GM23248 (cell line): ENCODE data around the gene HSD11B2. TPM values are rescaled to one million over a fixed set of nuclear protein-coding genes. Genes with fewer than 3 reads are reported as not detected.

Source experiments
- DNase-seq: peaks from one replicate; pipeline ENCODE4 v3.0.0-alpha.2; 2015
- H2AFZ ChIP-seq: fragments of 200-600 bp; sonication (generic); 2 replicates; pipeline ENCODE4 v1.6.1; 2016; ENCODE audit warnings: antibody characterized with exemption
- H3F3A ChIP-seq: fragments of 200-600 bp; sonication (generic); 2 replicates; pipeline ENCODE4 v1.6.1; 2016; ENCODE audit warnings: mild to moderate bottlenecking, antibody characterized with exemption, mixed run types; ENCODE audit not compliant: insufficient read depth
- H3K27ac ChIP-seq: fragments of 200-600 bp; sonication (generic); 2 replicates; pipeline ENCODE4 v1.5.1; 2016; ENCODE audit warnings: mild to moderate bottlenecking
- H3K27me3 ChIP-seq: fragments of 200-600 bp; sonication (generic); replicated peaks from 2 replicates; pipeline ENCODE4 v1.6.1; 2016; ENCODE audit warnings: mild to moderate bottlenecking; ENCODE audit not compliant: insufficient read depth
- H3K36me3 ChIP-seq: fragments of 200-600 bp; sonication (generic); 2 replicates; pipeline ENCODE4 v1.6.1; 2016; ENCODE audit warnings: low read depth, mild to moderate bottlenecking
- H3K4me1 ChIP-seq: fragments of 200-600 bp; sonication (generic); 2 replicates; pipeline ENCODE4 v1.6.1; 2016; ENCODE audit warnings: mild to moderate bottlenecking; ENCODE audit not compliant: insufficient read depth
- H3K4me2 ChIP-seq: fragments of 200-600 bp; sonication (generic); one replicate; pipeline ENCODE4 v1.6.1; 2016; ENCODE audit warnings: mild to moderate bottlenecking; ENCODE audit not compliant: unreplicated experiment
- H3K4me3 ChIP-seq: fragments of 200-600 bp; sonication (generic); 2 replicates; pipeline ENCODE4 v1.5.1; 2016; ENCODE audit warnings: mild to moderate bottlenecking
- H3K79me2 ChIP-seq: fragments of 200-600 bp; sonication (generic); 2 replicates; pipeline ENCODE4 v1.6.1; 2016; ENCODE audit warnings: mild to moderate bottlenecking; ENCODE audit not compliant: insufficient read depth
- H3K9ac ChIP-seq: fragments of 200-600 bp; sonication (generic); 2 replicates; pipeline ENCODE4 v1.6.1; 2016; ENCODE audit warnings: mild to moderate bottlenecking
- H3K9me2 ChIP-seq: fragments of 200-600 bp; sonication (generic); 2 replicates; pipeline ENCODE4 v1.6.1; 2016; ENCODE audit warnings: mixed run types, mild to moderate bottlenecking, moderate library complexity; ENCODE audit not compliant: insufficient read depth
- H3K9me3 ChIP-seq: fragments of 200-600 bp; sonication (generic); one replicate; pipeline ENCODE4 v1.6.1; 2017; ENCODE audit warnings: low read depth
- H4K20me1 ChIP-seq: fragments of 200-600 bp; sonication (generic); 2 replicates; pipeline ENCODE4 v1.6.0; 2016; ENCODE audit not compliant: insufficient read depth
- EZH2 ChIP-seq: fragments of 200-600 bp; sonication (generic); IDR thresholded peaks from 2 replicates; pipeline ENCODE4 v1.6.1; 2018; ENCODE audit warnings: antibody characterized with exemption, mild to moderate bottlenecking; ENCODE audit not compliant: insufficient read depth, poor library complexity, severe bottlenecking
- EZH2phosphoT487 ChIP-seq: fragments of 200-600 bp; sonication (generic); IDR thresholded peaks from 2 replicates; pipeline ENCODE4 v1.6.1; 2018; ENCODE audit warnings: antibody characterized with exemption, moderate library complexity, mild to moderate bottlenecking, low read depth; ENCODE audit not compliant: insufficient read depth
- WGBS, 2 experiments: methylation state at CpG; one replicate each; pipeline ENCODE4 v1.1.6; 2015 to 2017; ENCODE audit warnings: low lambda C conversion rate in 2 of 2, low coverage in 1 of 2; ENCODE audit errors: missing lambda C conversion rate in 2 of 2; 5-methylcytosine and 5-hydroxymethylcytosine counted together
- in situ Hi-C: fragments of 300-500 bp; cut with MboI; formaldehyde crosslinking; loops from 2 replicates; pipeline ENCODE4 v1.15.0; 2020
- polyA plus RNA-seq: library from polyadenylated mRNA; unstranded; fragments of >200 nt; fragmentation: Nextera tagmentation; extraction: Ambion mirVana; gene quantifications from 2 replicates; pipeline ENCODE4 v1.2.1, GENCODE V29; 2016
- total RNA-seq: library from RNA; depleted of rRNA; stranded (reverse); fragments of >200 nt; shearing (Covaris generic); gene quantifications from 2 replicates; pipeline ENCODE4 v1.2.3, GENCODE V29; 2014

Gene HSD11B2
- total and polyA plus RNA-seq, 2 experiments from 2014 or later: 0.36 TPM; not detected in 1

GRCh38 chr16:67481561-67482232 lies 50.8 kb downstream of the HSD11B2 start:
- Histone ChIP-seq H3K27me3 (no peaks in the 10 kb centered on the region), H3K4me2 (peak overlapping the region; percentile 96), H3K9me2 (no peaks in the 10 kb centered on the region), H3K36me3 (no peaks in the 10 kb centered on the region), H3F3A (no peaks in the 10 kb centered on the region), H2AFZ (peak overlapping the region; percentile 91), H3K79me2 (peaks cover 42% of the 10 kb centered on the region), H4K20me1 (no peaks in the 10 kb centered on the region), H3K9me3 (no peaks in the 10 kb centered on the region), H3K27ac (peak overlapping the region; percentile 31), H3K4me3 (peak overlapping the region; percentile 100), H3K4me1 (peaks cover 18% of the 10 kb centered on the region), H3K9ac (peak overlapping the region; percentile 73)
- TF ChIP-seq EZH2phosphoT487 (no peak), EZH2 (no peak)
- DNase-seq: peak; percentile 60
- whole genome bisulfite sequencing, 2 experiments: 3 to 4% methylated on average over 17 of the region's 17 CpGs
- in situ Hi-C loops: no loop called here

- Histone ChIP-seq H3K36me3 (no peaks in the 10 kb centered on the region), H3K9me2 (no peaks in the 10 kb centered on the region), H3K9ac (peak overlapping the region; percentile 73), H3K79me2 (peaks cover 35% of the 10 kb centered on the region), H3K4me3 (peak overlapping the region; percentile 100), H3K9me3 (no peaks in the 10 kb centered on the region), H3F3A (no peaks in the 10 kb centered on the region), H2AFZ (peak overlapping the region; percentile 91), H3K4me2 (peak overlapping the region; percentile 96), H3K27ac (peak overlapping the region; percentile 31; the same call in 1 of the 2 replicates), H3K4me1 (peaks cover 18% of the 10 kb centered on the region), H4K20me1 (no peaks in the 10 kb centered on the region), H3K27me3 (no peaks in the 10 kb centered on the region)
- TF ChIP-seq EZH2phosphoT487: no peak
- no peak for TF ChIP-seq EZH2
- no peak for DNase-seq
- in situ Hi-C loops: no loop called here
- WGBS, 2 experiments: 60 to 62% methylated on average over 25 of the region's 25 CpGs
Observed at GRCh38 chr16:67482233-67482924, 51.5 kb downstream of the HSD11B2 start.

- no peaks in the 10 kb centered on the region for H3K9me3 ChIP-seq
- no peaks in the 10 kb centered on the region for H3F3A ChIP-seq
- DNase-seq: no peak
- peaks cover 18% of the 10 kb centered on the region for H3K4me1 ChIP-seq
- H3K27ac ChIP-seq: no peak within 1 kb of the TSS
- H2AFZ ChIP-seq: peak within 1 kb of the TSS; percentile 91; the same call in 1 of the 2 replicates
- H4K20me1 ChIP-seq: no peaks in the 10 kb centered on the region
- peaks cover 28% of the 10 kb centered on the region for H3K79me2 ChIP-seq
- H3K9me2 ChIP-seq: no peaks in the 10 kb centered on the region
- H3K4me2 ChIP-seq: peak within 1 kb of the TSS; percentile 96
- no peaks in the 10 kb centered on the region for H3K27me3 ChIP-seq
- H3K4me3 ChIP-seq: peak within 1 kb of the TSS; percentile 100; the same call in 1 of the 2 replicates
- peak within 1 kb of the TSS; percentile 73; the same call in 1 of the 2 replicates for H3K9ac ChIP-seq
- in situ Hi-C loops: no loop called here
- 95 to 98% methylated on average over 5 to 6 of the region's 6 CpGs for WGBS, 2 experiments
- H3K36me3 ChIP-seq: no peaks in the 10 kb centered on the region
- TF ChIP-seq EZH2: no peak
- no peak for TF ChIP-seq EZH2phosphoT487
Observed at GRCh38 chr16:67483150-67483549, 52.2 kb downstream of the HSD11B2 start, which contains the start of gene AGRP. TSS of gene AGRP (minus strand) at chr16:67483547. CDS start at chr16:67483398, 149 bp downstream.

GRCh38 chr16:67483731-67484525 lies 53.0 kb downstream of the HSD11B2 start:
- H3F3A ChIP-seq: no peaks in the 10 kb centered on the region
- no peak overlapping the region for H3K4me2 ChIP-seq
- WGBS, 2 experiments: 83 to 85% methylated on average over 12 of the region's 12 CpGs
- H3K4me3 ChIP-seq: no peak overlapping the region
- H3K27me3 ChIP-seq: no peaks in the 10 kb centered on the region
- H3K36me3 ChIP-seq: no peaks in the 10 kb centered on the region
- in situ Hi-C loops: no loop called here
- no peaks in the 10 kb centered on the region for H3K9me2 ChIP-seq
- H3K27ac ChIP-seq: no peak overlapping the region
- no peaks in the 10 kb centered on the region for H3K9me3 ChIP-seq
- no peaks in the 10 kb centered on the region for H4K20me1 ChIP-seq
- TF ChIP-seq EZH2 (no peak), EZH2phosphoT487 (no peak)
- H3K9ac ChIP-seq: no peak overlapping the region
- peaks cover 20% of the 10 kb centered on the region for H3K79me2 ChIP-seq
- DNase-seq: no peak
- peaks cover 17% of the 10 kb centered on the region for H3K4me1 ChIP-seq
- no peak overlapping the region for H2AFZ ChIP-seq
